Measurements from ENCODE around the gene PSMA5. TPM values are rescaled to one million over a fixed set of nuclear protein-coding genes. Genes with fewer than 3 reads are reported as not detected.
A peak's percentile ranks its signal among the peaks of the same experiment; 100 is the strongest.

Gene PSMA5
- total and polyA plus RNA-seq, 2 of the 4 experiments (the other 2 are of a cell fraction) = 75.5 to 107 TPM

GRCh38 chr1:109396871-109397580 is 29.2 kb downstream of the PSMA5 start:
- H3K9ac ChIP-seq (ENCODE audit: low read depth, low read length) = peak overlapping the region; percentile 82
- peaks cover 15% of the 10 kb centered on the region for H3K4me1 ChIP-seq (ENCODE audit: control insufficient read depth, insufficient read depth, low read length)
- CTCF ChIA-PET = interaction anchor here (0.8 to 1.3 kb wide), 3 partner anchors 120 to 137 kb away, joined by 3 to 4 read pairs (median 3); no protein-coding TSS in a partner anchor
- peak overlapping the region; percentile 14 for H3K18ac ChIP-seq (ENCODE audit: low read depth, low read length)
- DNase-seq = no peak
- peaks cover 7% of the 10 kb centered on the region; the same call in 1 of the 2 replicates for H4K20me1 ChIP-seq (ENCODE audit: insufficient read depth, low read length)
- peak overlapping the region; percentile 58 for H4K5ac ChIP-seq (ENCODE audit: low read depth, low read length)
- intact Hi-C loops (cut with micrococcal nuclease) = loop anchor here (1.0 to 5.0 kb wide), 2 partner anchors 51 to 100 kb away; no protein-coding TSS in a partner anchor
- H3K56ac ChIP-seq (ENCODE audit: extremely low read depth, insufficient read depth, low read length) = peak overlapping the region; percentile 45; the same call in 1 of the 2 replicates
- peak overlapping the region; percentile 74 for H3K27ac ChIP-seq (ENCODE audit: insufficient read depth, low read length)
- H4K8ac ChIP-seq (ENCODE audit: low read depth in 2 of 2, low read length in 2 of 2) = peak overlapping the region in 1 of 2 experiments; percentile 17; a peak in 2 of 4 replicates
- H3K79me1 ChIP-seq (ENCODE audit: low read depth in 1 of 2, low read length in 2 of 2) = peaks cover 10 to 45% of the 10 kb centered on the region in 2 experiments
- H2BK15ac ChIP-seq (ENCODE audit: low read depth, low read length) = peak overlapping the region; percentile 10; the same call in 1 of the 3 replicates
- peak overlapping the region; percentile 78 for H3K4me3 ChIP-seq (ENCODE audit: insufficient read depth, low read depth, low read length)
- POLR2A ChIA-PET (ENCODE audit: unreplicated experiment) = no interaction called here
- no peaks in the 10 kb centered on the region for H3K27me3 ChIP-seq (ENCODE audit: control insufficient read depth, insufficient read depth, low read length)
- in situ Hi-C loops (cut with MboI; ENCODE audit: low sequenced_read_pairs) = loop anchor here (5.0 kb wide), 1 partner anchor 120 kb away; no protein-coding TSS in a partner anchor
- H3K23ac ChIP-seq (ENCODE audit: low read depth, low read length) = peak overlapping the region; percentile 73
- WGBS, 2 experiments (ENCODE audit: extremely low coverage in 2 of 2, insufficient read length in 1 of 2) = 3% methylated on average over 27 of the region's 46 CpGs; no CpG with 5 or more reads in 1 of the 2 experiments
- H2BK120ac ChIP-seq (ENCODE audit: low read depth, low read length) = peak overlapping the region; percentile 35
- dilution Hi-C loops (cut with HindIII; ENCODE audit: low sequenced_read_pairs, unreplicated experiment) = no loop called here
- H2BK20ac ChIP-seq (ENCODE audit: low read depth, low read length) = peak overlapping the region; percentile 54
- H2AK9ac ChIP-seq (replicated peaks; ENCODE audit: low read depth, low read length, poor library complexity) = peak overlapping the region; percentile 68
- H3K36me3 ChIP-seq (ENCODE audit: control insufficient read depth, insufficient read depth, low read length) = peaks cover 2% of the 10 kb centered on the region
- peaks cover 12% of the 10 kb centered on the region for H3K9me1 ChIP-seq (ENCODE audit: insufficient read depth, low read length)
- peak overlapping the region; percentile 65 for H3K4ac ChIP-seq (ENCODE audit: low read depth, low read length)
- ATAC-seq (ENCODE audit: low read depth) = no peak; the same call in 1 of the 2 replicates
- peak overlapping the region; percentile 72 for H2BK5ac ChIP-seq (ENCODE audit: low read depth, low read length, poor library complexity, severe bottlenecking)
- H2AK5ac ChIP-seq (ENCODE audit: low read depth, low read length) = peak overlapping the region; percentile 1; the same call in 1 of the 2 replicates
- peak overlapping the region; percentile 30 for H4K91ac ChIP-seq (ENCODE audit: insufficient read depth, low read depth, low read length)
- H2AFZ ChIP-seq (replicated peaks; ENCODE audit: low read length, poor library complexity) = peak overlapping the region; percentile 94
- no peaks in the 10 kb centered on the region for H3K9me3 ChIP-seq (ENCODE audit: control insufficient read depth, insufficient read depth, low read length)
- H3K4me2 ChIP-seq (ENCODE audit: low read depth, low read length) = peak overlapping the region; percentile 84
- H3K14ac ChIP-seq (replicated peaks; ENCODE audit: low read depth, low read length) = peak overlapping the region; percentile 67; the same call in 1 of the 2 replicates
- BruUV-seq (replicated peaks) = no TSS peak
- TF ChIP-seq SMC3 (IDR thresholded peaks at IDR 0.05; ENCODE audit: low read depth, low read length) = no peak
- TF ChIP-seq USF2 (IDR thresholded peaks at IDR 0.05; ENCODE audit: low read depth, low read length) = no peak
- no peak for TF ChIP-seq CTCF (conservative IDR thresholded peaks at IDR 0.05; ENCODE audit: low read depth, low read length)
- no peak for TF ChIP-seq RCOR1 (IDR thresholded peaks at IDR 0.05; ENCODE audit: insufficient replicate concordance, low read length)
- no peak for TF ChIP-seq ELK1 (IDR thresholded peaks at IDR 0.05; ENCODE audit: borderline replicate concordance, low read depth, low read length)
- no peak for TF ChIP-seq RFX5 (IDR thresholded peaks at IDR 0.05; ENCODE audit: low read depth, low read length)
- no peak for TF ChIP-seq MXI1 (IDR thresholded peaks at IDR 0.05; ENCODE audit: borderline replicate concordance, low read depth, low read length)
- TF ChIP-seq FOS (IDR thresholded peaks at IDR 0.05; ENCODE audit: low read depth, low read length) = no peak
- no peak for TF ChIP-seq CHD1 (IDR thresholded peaks at IDR 0.05; ENCODE audit: low read depth, low read length)
- no peak for TF ChIP-seq MAFK (IDR thresholded peaks at IDR 0.05; ENCODE audit: low read depth, low read length)
- TF ChIP-seq NFE2L2 (IDR thresholded peaks at IDR 0.05; ENCODE audit: low read depth, low read length) = no peak
- no peak for TF ChIP-seq MAZ (IDR thresholded peaks at IDR 0.05; ENCODE audit: borderline replicate concordance, low read depth, low read length)
- TF ChIP-seq CEBPB (IDR thresholded peaks at IDR 0.05; ENCODE audit: low read depth, low read length) = no peak
- TF ChIP-seq POLR2A (IDR thresholded peaks at IDR 0.05; ENCODE audit: low read depth, low read length) = no peak
